H1 (cell line): ENCODE results near the gene AHRR.

Source experiments
- CEBPB ChIP-seq: IDR thresholded peaks from 2 replicates; pipeline ENCODE4 v1.6.1; 2012; ENCODE audit warnings: low read depth, low read length
- CREB1 ChIP-seq: IDR thresholded peaks from 2 replicates; pipeline ENCODE4 v1.6.1; 2012; ENCODE audit warnings: inconsistent platforms
- CTCF ChIP-seq, 3 experiments: IDR thresholded peaks; 1 replicate in 2 of 3; 2 replicates in 1 of 3; pipeline versions ENCODE4 v1.5.1 to v1.6.1; 2011; ENCODE audit warnings: low read length in 3 of 3, mild to moderate bottlenecking in 3 of 3, inconsistent platforms in 2 of 3, low read depth in 1 of 3, moderate library complexity in 1 of 3; ENCODE audit not compliant: insufficient read depth in 1 of 3; ENCODE audit errors: control extremely low read depth in 1 of 3
- SIN3A ChIP-seq, 2 experiments: IDR thresholded peaks in 1 of 2; conservative IDR thresholded peaks in 1 of 2; 2 replicates each; pipeline ENCODE4 v1.6.1; 2011 to 2012; ENCODE audit warnings: low read length in 2 of 2, improper control_type of control experiment in 1 of 2, low read depth in 1 of 2, mild to moderate bottlenecking in 1 of 2
- SP2 ChIP-seq: IDR thresholded peaks from 2 replicates; pipeline ENCODE4 v1.6.1; 2012; ENCODE audit warnings: mild to moderate bottlenecking, low read length, inconsistent platforms
- TEAD4 ChIP-seq: IDR thresholded peaks from 2 replicates; pipeline ENCODE4 v1.6.1; 2012; ENCODE audit warnings: low read depth, low read length, inconsistent platforms, mixed read lengths

- TF ChIP-seq SP2 (no peak), CTCF (IDR thresholded peaks at IDR 0.05; ENCODE audit: control extremely low read depth in 1 of 3, insufficient read depth in 1 of 3, low read depth in 1 of 3, low read length in 3 of 3) (no peak), TEAD4 (no peak), CEBPB (no peak), CREB1 (no peak), SIN3A (conservative IDR thresholded peaks at IDR 0.05 in 1 of 2, IDR thresholded peaks at IDR 0.05 in 1 of 2; ENCODE audit: low read depth in 1 of 2, low read length in 2 of 2) (no peak)
Measured at GRCh38 chr5:452978-453710, 131.6 kb downstream of the AHRR start.
